Right lung (tissue), 5 donors: Measurements from ENCODE around the gene NANOS3. TPM values are rescaled to one million over a fixed set of nuclear protein-coding genes. Genes with fewer than 3 reads are reported as not detected.

Experiments used
- DNase-seq, 2 donors: peaks; one replicate each; pipeline ENCODE4 v3.0.0-alpha.2; 2013
- polyA plus RNA-seq, 5 donors: library from polyadenylated mRNA; unstranded; fragments of 120-200 nt; gene quantifications; one replicate each; pipeline versions ENCODE4 v1.2.1 to v1.2.3, GENCODE V29; 2013; ENCODE audit warnings: inconsistent platforms in 1 of 5, low replicate concordance in 1 of 5; ENCODE audit not compliant: insufficient read length in 5 of 5, insufficient read depth in 1 of 5

NANOS3 gene
- polyA plus RNA-seq, 5 donors, result 1.2 to 4.0 (median 2.1) TPM

- no peak for DNase-seq
Observed at GRCh38 chr19:13864046-13864666, 12.8 kb upstream of the NANOS3 start.

- no peak for DNase-seq
Observed at GRCh38 chr19:13864667-13865570, 12.0 kb upstream of the NANOS3 start.

- DNase-seq, result no peak
Observed at GRCh38 chr19:13865571-13866462, 11.1 kb upstream of the NANOS3 start.

GRCh38 chr19:13866463-13867046 lies 10.4 kb upstream of the NANOS3 start:
- no peak for DNase-seq

GRCh38 chr19:13868663-13869062 lies 8.3 kb upstream of the NANOS3 start:
- DNase-seq, result no peak

- DNase-seq, result no peak
Observed at GRCh38 chr19:13869281-13869680, 7.7 kb upstream of the NANOS3 start.

- DNase-seq, result no peak
Observed at GRCh38 chr19:13870873-13871272, 6.1 kb upstream of the NANOS3 start.

- DNase-seq, result no peak
Observed at GRCh38 chr19:13872339-13872694, 4.6 kb upstream of the NANOS3 start.

- no peak for DNase-seq
Observed at GRCh38 chr19:13872695-13873389, 4.1 kb upstream of the NANOS3 start.

- DNase-seq, result no peak
Observed at GRCh38 chr19:13873834-13874515, 3.0 kb upstream of the NANOS3 start.

- DNase-seq, result no peak
Observed at GRCh38 chr19:13875824-13876223, 1.1 kb upstream of the NANOS3 start.

- no peak for DNase-seq
Observed at GRCh38 chr19:13877303-13877702, 369 bp downstream of the NANOS3 start.

GRCh38 chr19:13880059-13881043 lies 3.4 kb downstream of the NANOS3 start:
- DNase-seq, result peak; percentile 91 to 94

GRCh38 chr19:13881251-13881691 lies 4.3 kb downstream of the NANOS3 start:
- no peak for DNase-seq

GRCh38 chr19:13881692-13882418 lies 4.9 kb downstream of the NANOS3 start:
- DNase-seq, result no peak

- DNase-seq, result no peak
Observed at GRCh38 chr19:13882419-13882795, 5.5 kb downstream of the NANOS3 start.

- no peak for DNase-seq
Observed at GRCh38 chr19:13882836-13883235, 5.9 kb downstream of the NANOS3 start.

- DNase-seq, result no peak
Observed at GRCh38 chr19:13883516-13884064, 6.7 kb downstream of the NANOS3 start.
